Measurements from ENCODE around the gene PLN.

DNA sequence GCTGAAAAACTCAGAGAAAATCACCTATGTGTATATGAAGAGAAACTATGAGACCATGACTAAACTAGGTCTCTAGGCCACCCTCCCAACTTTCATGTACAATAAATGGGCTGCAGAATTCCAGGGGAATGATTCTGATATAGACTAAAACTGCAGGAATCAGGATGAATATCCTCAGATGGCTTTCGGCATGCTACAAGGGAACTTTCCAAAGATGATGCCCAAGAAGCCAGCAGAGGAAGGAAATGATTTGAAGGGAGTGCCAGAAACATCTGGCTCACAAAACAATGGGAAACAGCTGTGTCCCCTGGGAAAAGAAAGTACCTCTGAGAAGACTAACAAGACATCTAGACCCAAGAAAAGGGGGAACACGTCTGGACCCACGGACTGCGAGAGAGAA is 41.1 kb downstream of the PLN start:
- TF ChIP-seq CTCF (IDR thresholded peaks at IDR 0.05) (no peak), POLR2A (IDR thresholded peaks at IDR 0.05) (no peak)

Data from ovary (tissue), 3 donors.